GM12878 (cell line): ENCODE measurements around the gene RPP30. TPM values are rescaled to one million over a fixed set of nuclear protein-coding genes. Genes with fewer than 3 reads are reported as not detected.

ENCODE experiments used
- ATAC-seq: fragments of 200-7000 bp; cut with Tn5 transposase; 3 replicates; pipeline ENCODE4 v1.9.1; 2020; ENCODE audit warnings: mild to moderate bottlenecking, moderate library complexity
- BruUV-seq: library from RNA; stranded (reverse); fragments of 400-500 nt; replicated peaks from 2 replicates; lab custom pipeline; 2021; lab: Mats Ljungman, UMichigan
- CTCF ChIA-PET: fragments of 300-600 bp; sonication (Branson Sonifier 250); formaldehyde crosslinking; extraction: SDS; loops from one replicate; lab custom pipeline; 2021; ENCODE audit warnings: inconsistent platforms; lab: Yijun Ruan, JAX
- POLR2A ChIA-PET: fragments of 350-600 bp; formaldehyde crosslinking; extraction: SDS; loops from one replicate; lab custom pipeline; 2021; ENCODE audit warnings: inconsistent platforms; lab: Charles Lee
- RAD21 ChIA-PET: fragments of 300-600 bp; sonication (Branson Sonifier 250); formaldehyde crosslinking; loops from one replicate; lab custom pipeline; 2023; ENCODE audit warnings: antibody characterized with exemption; ENCODE audit not compliant: unreplicated experiment; lab: Charles Lee
- SMC1A ChIA-PET: fragments of 300-600 bp; sonication (Branson Sonifier 250); formaldehyde crosslinking; loops from one replicate; lab custom pipeline; 2023; ENCODE audit not compliant: unreplicated experiment, uncharacterized antibody; lab: Charles Lee
- DNase-seq: peaks from one replicate; pipeline ENCODE4 v3.0.0-alpha.2; 2011; ENCODE audit warnings: low read depth, low spot score
- FAIRE-seq: peaks from 3 replicates; lab custom pipeline; 2011; peaks lifted over from hg19 to GRCh38; lab: Jason Lieb, UNC
- H2AFZ ChIP-seq: 2 replicates; pipeline ENCODE4 v1.6.0; 2011; ENCODE audit warnings: low read depth, low read length, control low read depth; ENCODE audit not compliant: control insufficient read depth
- H3K27ac ChIP-seq: 2 replicates; pipeline ENCODE4 v1.5.1; 2011; ENCODE audit warnings: control low read depth; ENCODE audit not compliant: control insufficient read depth, insufficient read depth
- H3K27me3 ChIP-seq, 2 experiments: replicated peaks in 1 of 2; 2 replicates each; pipeline versions ENCODE4 v1.6.0 to v1.6.1; 2011; ENCODE audit warnings: low read length in 1 of 2; ENCODE audit not compliant: control insufficient read depth in 2 of 2, insufficient read depth in 2 of 2
- H3K36me3 ChIP-seq, 2 experiments: 2 replicates each; pipeline ENCODE4 v1.5.1; 2011; ENCODE audit warnings: low read length in 1 of 2; ENCODE audit not compliant: control insufficient read depth in 2 of 2, insufficient read depth in 2 of 2
- H3K4me1 ChIP-seq: 2 replicates; pipeline ENCODE4 v1.6.1; 2011; ENCODE audit warnings: mild to moderate bottlenecking, low read length, moderate library complexity, mixed read lengths; ENCODE audit not compliant: control insufficient read depth, insufficient read depth
- H3K4me2 ChIP-seq: 2 replicates; pipeline ENCODE4 v1.6.0; 2011; ENCODE audit warnings: control low read depth; ENCODE audit not compliant: control insufficient read depth, insufficient read depth
- H3K4me3 ChIP-seq: fragments of 200-600 bp; sonication (generic); 2 replicates; pipeline ENCODE4 v1.5.1; 2016
- H3K79me2 ChIP-seq: 2 replicates; pipeline ENCODE4 v1.6.0; 2011; ENCODE audit warnings: low read length; ENCODE audit not compliant: control insufficient read depth, insufficient read depth
- H3K9ac ChIP-seq: 2 replicates; pipeline ENCODE4 v1.8.0; 2011; ENCODE audit warnings: low read length, control low read depth, mixed read lengths; ENCODE audit not compliant: control insufficient read depth, insufficient read depth
- H3K9me3 ChIP-seq: replicated peaks from 3 replicates; pipeline ENCODE4 v1.5.1; 2011; ENCODE audit warnings: mild to moderate bottlenecking, low read length; ENCODE audit not compliant: control insufficient read depth, insufficient read depth
- H4K20me1 ChIP-seq: 2 replicates; pipeline ENCODE4 v1.6.0; 2011; ENCODE audit not compliant: control insufficient read depth, insufficient read depth
- IRF4 ChIP-seq: IDR thresholded peaks from 2 replicates; pipeline ENCODE4 v1.6.1; 2011; ENCODE audit warnings: low read depth, low read length
- JUNB ChIP-seq: IDR thresholded peaks from 2 replicates; pipeline ENCODE4 v1.6.1; 2016; ENCODE audit warnings: antibody characterized with exemption, mild to moderate bottlenecking
- MTA2 ChIP-seq: fragments of 450-650 bp; IDR thresholded peaks from 2 replicates; pipeline ENCODE4 v1.6.1; 2016; ENCODE audit warnings: low read depth, mild to moderate bottlenecking, moderate library complexity
- SIX5 ChIP-seq: IDR thresholded peaks from 2 replicates; pipeline ENCODE4 v1.6.1; 2011; ENCODE audit warnings: mild to moderate bottlenecking, low read depth, low read length, moderate library complexity; ENCODE audit not compliant: severe bottlenecking
- ZNF274 ChIP-seq: IDR thresholded peaks from one replicate; pipeline ENCODE4 v1.8.0; 2011; ENCODE audit not compliant: insufficient read length, insufficient read depth
- ZSCAN29 ChIP-seq: fragments of 450-650 bp; IDR thresholded peaks from 2 replicates; pipeline ENCODE4 v1.6.1; 2017; ENCODE audit warnings: mild to moderate bottlenecking, moderate library complexity
- WGBS: methylation state at CpG from one replicate; pipeline ENCODE4 v1.1.6; 2016; ENCODE audit warnings: low lambda C conversion rate; ENCODE audit not compliant: insufficient replicate concordance, insufficient coverage; ENCODE audit errors: missing lambda C conversion rate; 5-methylcytosine and 5-hydroxymethylcytosine counted together
- in situ Hi-C: fragments of 300-500 bp; cut with MboI; formaldehyde crosslinking; loops from 9 replicates; pipeline ENCODE4 v1.14.3; 2018; ENCODE audit warnings: mixed read lengths
- intact Hi-C: fragments of 100-400 bp; cut with micrococcal nuclease; formaldehyde crosslinking; loops from one replicate; pipeline ENCODE4 v1.14.2; 2022; ENCODE audit not compliant: unreplicated experiment
- polyA plus RNA-seq, 11 experiments: library from polyadenylated mRNA; depleted of rRNA in 4 of 11; unstranded in 6 of 11; stranded (reverse) in 5 of 11; fragments of >200 nt; fragmentation: Nextera tagmentation in 4 of 11; fragmentation: Illumina TruSeq in 1 of 11; extraction: Ambion mirVana in 4 of 11; extraction: Trizol in 1 of 11; gene quantifications; 1 replicate in 1 of 11; 2 replicates in 10 of 11; pipeline versions ENCODE4 v1.2.1 to v1.2.3, GENCODE V29; 2011 to 2016; ENCODE audit warnings: inconsistent platforms in 2 of 11, missing spikeins in 2 of 11, low read depth in 1 of 11
- total RNA-seq, 4 experiments: library from RNA; depleted of rRNA in 3 of 4; stranded (reverse); fragments of >200 nt in 3 of 4; fragmentation: Illumina TruSeq in 1 of 4; extraction: Trizol in 1 of 4; gene quantifications; 2 replicates each; pipeline versions ENCODE4 v1.2.1 to v1.2.3, GENCODE V29; 2013 to 2021
- TF ChIP-seq, protein P1 (sequence below): fragments of 450-650 bp; IDR thresholded peaks from 2 replicates; pipeline ENCODE4 v1.6.1; 2017; ENCODE audit warnings: mild to moderate bottlenecking, low read depth, inconsistent platforms; ENCODE audit not compliant: poor library complexity, severe bottlenecking
- TF ChIP-seq, protein P2 (sequence below): fragments of 450-650 bp; IDR thresholded peaks from 2 replicates; pipeline ENCODE4 v1.6.1; 2016; ENCODE audit warnings: mild to moderate bottlenecking, moderate library complexity, borderline replicate concordance
- TF ChIP-seq, protein P3 (sequence below): fragments of 450-650 bp; conservative IDR thresholded peaks from 2 replicates; pipeline ENCODE4 v1.6.1; 2017; ENCODE audit warnings: mild to moderate bottlenecking, moderate library complexity

The RPP30 gene
- total and polyA plus RNA-seq, 10 of the 15 experiments (the other 5 are each of a cell fraction or from before 2014, with no cell fraction given) = 48.0 to 208 (median 72.6) TPM

DNA sequence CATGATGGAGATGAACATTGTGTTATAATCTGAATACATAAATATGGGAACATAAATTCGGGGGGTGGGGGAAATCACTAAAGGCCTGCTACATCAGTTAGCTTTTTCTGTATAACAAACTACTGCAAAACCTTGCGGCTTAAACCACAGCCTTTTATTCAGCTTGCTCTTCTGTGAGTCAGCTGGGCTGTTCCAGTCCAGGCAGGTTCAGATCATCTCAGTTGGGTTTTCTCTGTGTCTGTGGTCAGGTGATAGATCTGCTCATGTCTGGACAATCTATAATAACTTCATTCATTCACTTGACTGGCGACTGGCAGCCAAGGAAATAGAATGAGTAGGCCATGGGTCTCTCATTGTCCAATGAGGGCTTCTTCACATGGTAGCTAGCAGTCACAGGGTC lies 37.4 kb upstream of the RPP30 start:
- ATAC-seq = no peak
- Histone ChIP-seq H3K36me3 (no peaks in the 10 kb centered on the region), H3K4me3 (no peak overlapping the region), H3K4me2 (no peak overlapping the region), H3K79me2 (no peaks in the 10 kb centered on the region), H3K27ac (no peak overlapping the region), H3K9me3 (no peaks in the 10 kb centered on the region; the same call in 2 of the 3 replicates), H3K27me3 (no peaks in the 10 kb centered on the region)
- ChIA-PET SMC1A (no interaction called here), CTCF (no interaction called here)
- no TSS peak for BruUV-seq
- FAIRE-seq = no peak
- in situ Hi-C loops = no loop called here
- TF ChIP-seq ZNF274 (no peak), JUNB (no peak), MTA2 (no peak), SIX5 (no peak), IRF4 (no peak), ZSCAN29 (no peak)
- TF ChIP-seq, protein P1, sequence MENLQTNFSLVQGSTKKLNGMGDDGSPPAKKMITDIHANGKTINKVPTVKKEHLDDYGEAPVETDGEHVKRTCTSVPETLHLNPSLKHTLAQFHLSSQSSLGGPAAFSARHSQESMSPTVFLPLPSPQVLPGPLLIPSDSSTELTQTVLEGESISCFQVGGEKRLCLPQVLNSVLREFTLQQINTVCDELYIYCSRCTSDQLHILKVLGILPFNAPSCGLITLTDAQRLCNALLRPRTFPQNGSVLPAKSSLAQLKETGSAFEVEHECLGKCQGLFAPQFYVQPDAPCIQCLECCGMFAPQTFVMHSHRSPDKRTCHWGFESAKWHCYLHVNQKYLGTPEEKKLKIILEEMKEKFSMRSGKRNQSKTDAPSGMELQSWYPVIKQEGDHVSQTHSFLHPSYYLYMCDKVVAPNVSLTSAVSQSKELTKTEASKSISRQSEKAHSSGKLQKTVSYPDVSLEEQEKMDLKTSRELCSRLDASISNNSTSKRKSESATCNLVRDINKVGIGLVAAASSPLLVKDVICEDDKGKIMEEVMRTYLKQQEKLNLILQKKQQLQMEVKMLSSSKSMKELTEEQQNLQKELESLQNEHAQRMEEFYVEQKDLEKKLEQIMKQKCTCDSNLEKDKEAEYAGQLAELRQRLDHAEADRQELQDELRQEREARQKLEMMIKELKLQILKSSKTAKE = no peak
- TF ChIP-seq, protein P2, sequence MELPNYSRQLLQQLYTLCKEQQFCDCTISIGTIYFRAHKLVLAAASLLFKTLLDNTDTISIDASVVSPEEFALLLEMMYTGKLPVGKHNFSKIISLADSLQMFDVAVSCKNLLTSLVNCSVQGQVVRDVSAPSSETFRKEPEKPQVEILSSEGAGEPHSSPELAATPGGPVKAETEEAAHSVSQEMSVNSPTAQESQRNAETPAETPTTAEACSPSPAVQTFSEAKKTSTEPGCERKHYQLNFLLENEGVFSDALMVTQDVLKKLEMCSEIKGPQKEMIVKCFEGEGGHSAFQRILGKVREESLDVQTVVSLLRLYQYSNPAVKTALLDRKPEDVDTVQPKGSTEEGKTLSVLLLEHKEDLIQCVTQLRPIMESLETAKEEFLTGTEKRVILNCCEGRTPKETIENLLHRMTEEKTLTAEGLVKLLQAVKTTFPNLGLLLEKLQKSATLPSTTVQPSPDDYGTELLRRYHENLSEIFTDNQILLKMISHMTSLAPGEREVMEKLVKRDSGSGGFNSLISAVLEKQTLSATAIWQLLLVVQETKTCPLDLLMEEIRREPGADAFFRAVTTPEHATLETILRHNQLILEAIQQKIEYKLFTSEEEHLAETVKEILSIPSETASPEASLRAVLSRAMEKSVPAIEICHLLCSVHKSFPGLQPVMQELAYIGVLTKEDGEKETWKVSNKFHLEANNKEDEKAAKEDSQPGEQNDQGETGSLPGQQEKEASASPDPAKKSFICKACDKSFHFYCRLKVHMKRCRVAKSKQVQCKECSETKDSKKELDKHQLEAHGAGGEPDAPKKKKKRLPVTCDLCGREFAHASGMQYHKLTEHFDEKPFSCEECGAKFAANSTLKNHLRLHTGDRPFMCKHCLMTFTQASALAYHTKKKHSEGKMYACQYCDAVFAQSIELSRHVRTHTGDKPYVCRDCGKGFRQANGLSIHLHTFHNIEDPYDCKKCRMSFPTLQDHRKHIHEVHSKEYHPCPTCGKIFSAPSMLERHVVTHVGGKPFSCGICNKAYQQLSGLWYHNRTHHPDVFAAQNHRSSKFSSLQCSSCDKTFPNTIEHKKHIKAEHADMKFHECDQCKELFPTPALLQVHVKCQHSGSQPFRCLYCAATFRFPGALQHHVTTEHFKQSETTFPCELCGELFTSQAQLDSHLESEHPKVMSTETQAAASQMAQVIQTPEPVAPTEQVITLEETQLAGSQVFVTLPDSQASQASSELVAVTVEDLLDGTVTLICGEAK = no peak
- TF ChIP-seq, protein P3, sequence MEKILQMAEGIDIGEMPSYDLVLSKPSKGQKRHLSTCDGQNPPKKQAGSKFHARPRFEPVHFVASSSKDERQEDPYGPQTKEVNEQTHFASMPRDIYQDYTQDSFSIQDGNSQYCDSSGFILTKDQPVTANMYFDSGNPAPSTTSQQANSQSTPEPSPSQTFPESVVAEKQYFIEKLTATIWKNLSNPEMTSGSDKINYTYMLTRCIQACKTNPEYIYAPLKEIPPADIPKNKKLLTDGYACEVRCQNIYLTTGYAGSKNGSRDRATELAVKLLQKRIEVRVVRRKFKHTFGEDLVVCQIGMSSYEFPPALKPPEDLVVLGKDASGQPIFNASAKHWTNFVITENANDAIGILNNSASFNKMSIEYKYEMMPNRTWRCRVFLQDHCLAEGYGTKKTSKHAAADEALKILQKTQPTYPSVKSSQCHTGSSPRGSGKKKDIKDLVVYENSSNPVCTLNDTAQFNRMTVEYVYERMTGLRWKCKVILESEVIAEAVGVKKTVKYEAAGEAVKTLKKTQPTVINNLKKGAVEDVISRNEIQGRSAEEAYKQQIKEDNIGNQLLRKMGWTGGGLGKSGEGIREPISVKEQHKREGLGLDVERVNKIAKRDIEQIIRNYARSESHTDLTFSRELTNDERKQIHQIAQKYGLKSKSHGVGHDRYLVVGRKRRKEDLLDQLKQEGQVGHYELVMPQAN = no peak
- TF ChIP-seq, all 136 proteins: peak for 0
- DNase-seq = no peak
- Histone ChIP-seq H2AFZ (no peak overlapping the region), H4K20me1 (no peaks in the 10 kb centered on the region), H3K9ac (no peak overlapping the region), H3K4me1 (no peaks in the 10 kb centered on the region)
- RAD21 ChIA-PET = no interaction called here
- POLR2A ChIA-PET = no interaction called here
- WGBS = 31% methylated on average over 3 of the region's 3 CpGs
- intact Hi-C loops = no loop called here
